ENCODE data around the gene BCL2L2. TPM values are rescaled to one million over a fixed set of nuclear protein-coding genes. Genes with fewer than 3 reads are reported as not detected.

BCL2L2 gene
- total RNA-seq, 1 donor from 2014 or later: 49.2 TPM

DNA sequence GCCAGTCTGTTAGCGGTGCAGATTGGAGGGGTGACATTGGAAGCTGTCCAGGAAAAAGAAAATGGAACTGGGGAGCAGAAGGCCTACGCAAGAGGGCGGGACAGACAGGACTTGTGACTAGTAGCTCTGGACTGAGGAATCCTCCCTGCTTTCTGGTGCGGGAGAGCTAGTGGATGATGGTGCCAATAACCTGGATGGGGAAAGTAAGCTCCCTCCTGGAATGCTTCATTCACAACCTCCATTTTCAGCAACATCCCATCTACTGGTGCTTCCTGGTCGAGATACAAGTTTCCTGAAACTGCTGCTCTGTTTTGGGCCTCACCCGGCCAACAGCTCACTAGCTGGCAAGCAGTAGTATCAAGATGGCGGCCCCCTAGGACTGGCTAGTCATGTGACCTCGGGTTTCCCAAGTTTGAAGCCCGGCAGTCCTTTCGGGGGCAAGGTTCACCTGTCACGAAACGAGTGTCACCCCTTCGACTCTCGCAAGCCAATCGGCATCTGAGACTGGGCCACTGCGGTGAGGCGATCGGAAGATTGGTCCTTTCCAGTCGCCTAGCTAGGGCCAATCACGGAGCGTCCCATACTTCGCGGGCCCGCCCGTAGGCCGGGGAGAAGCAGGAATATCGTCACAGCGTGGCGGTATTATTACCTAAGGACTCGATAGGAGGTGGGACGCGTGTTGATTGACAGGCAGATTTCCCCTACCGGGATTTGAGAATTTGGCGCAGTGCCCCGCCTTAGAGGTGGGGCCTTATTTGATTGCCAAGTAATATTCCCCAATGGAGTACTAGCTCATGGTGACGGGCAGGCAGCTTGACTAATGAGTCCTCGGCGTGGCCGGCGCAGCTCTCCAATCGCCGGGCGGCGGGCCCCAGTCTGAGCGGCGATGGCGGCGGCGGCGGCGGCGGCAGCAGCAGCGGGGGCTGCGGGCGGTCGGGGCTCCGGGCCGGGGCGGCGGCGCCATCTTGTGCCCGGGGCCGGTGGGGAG, 14.2 kb downstream of the BCL2L2 start, which contains the start of gene PABPN1:
Gene PABPN1, plus strand, starts transcription at position 874 of the 988 bp plus-strand sequence. Its CDS starts 13 bp downstream, at position 887.
- Histone ChIP-seq H3K27ac (peak within 1 kb of the TSS; percentile 98 to 99), H3K36me3 (peaks cover 28 to 29% of the 10 kb centered on the region in 2 donors), H3K4me3 (peak within 1 kb of the TSS; percentile 98 to 99), H3K4me1 (peaks cover 5 to 16% of the 10 kb centered on the region in 2 donors), H3K27me3 (no peaks in the 10 kb centered on the region), H3K9me3 (no peaks in the 10 kb centered on the region)
- TF ChIP-seq, protein P1, sequence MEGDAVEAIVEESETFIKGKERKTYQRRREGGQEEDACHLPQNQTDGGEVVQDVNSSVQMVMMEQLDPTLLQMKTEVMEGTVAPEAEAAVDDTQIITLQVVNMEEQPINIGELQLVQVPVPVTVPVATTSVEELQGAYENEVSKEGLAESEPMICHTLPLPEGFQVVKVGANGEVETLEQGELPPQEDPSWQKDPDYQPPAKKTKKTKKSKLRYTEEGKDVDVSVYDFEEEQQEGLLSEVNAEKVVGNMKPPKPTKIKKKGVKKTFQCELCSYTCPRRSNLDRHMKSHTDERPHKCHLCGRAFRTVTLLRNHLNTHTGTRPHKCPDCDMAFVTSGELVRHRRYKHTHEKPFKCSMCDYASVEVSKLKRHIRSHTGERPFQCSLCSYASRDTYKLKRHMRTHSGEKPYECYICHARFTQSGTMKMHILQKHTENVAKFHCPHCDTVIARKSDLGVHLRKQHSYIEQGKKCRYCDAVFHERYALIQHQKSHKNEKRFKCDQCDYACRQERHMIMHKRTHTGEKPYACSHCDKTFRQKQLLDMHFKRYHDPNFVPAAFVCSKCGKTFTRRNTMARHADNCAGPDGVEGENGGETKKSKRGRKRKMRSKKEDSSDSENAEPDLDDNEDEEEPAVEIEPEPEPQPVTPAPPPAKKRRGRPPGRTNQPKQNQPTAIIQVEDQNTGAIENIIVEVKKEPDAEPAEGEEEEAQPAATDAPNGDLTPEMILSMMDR (IDR thresholded peaks at IDR 0.05): no peak
- intact Hi-C loops (cut with DNase I): loop anchor here (1.0 to 10.0 kb wide), 9 partner anchors 15 to 1044 kb away; partner anchors contain the start of genes BCL2L2, DCAF11, HOMEZ and NFATC4
- DNase-seq (ENCODE audit: low spot score in 2 of 2): peak; percentile 98 to 100

- intact Hi-C loops (cut with DNase I): loop anchor here (1.0 to 10.0 kb wide), 8 partner anchors 21 to 1043 kb away; partner anchors contain the start of genes DCAF11, HOMEZ, NFATC4 and NGDN
- no peak for DNase-seq (ENCODE audit: low spot score in 2 of 2)
- Histone ChIP-seq H3K9me3 (no peaks in the 10 kb centered on the region), H3K27ac (peak overlapping the region; percentile 98 to 99), H3K4me1 (peaks cover 5 to 16% of the 10 kb centered on the region in 2 donors), H3K36me3 (peaks cover 25 to 32% of the 10 kb centered on the region in 2 donors), H3K4me3 (peak overlapping the region; percentile 98 to 99), H3K27me3 (no peaks in the 10 kb centered on the region)
- TF ChIP-seq, protein P1 (IDR thresholded peaks at IDR 0.05): no peak
Measured at GRCh38 chr14:23321572-23322547, 15.2 kb downstream of the BCL2L2 start.

GRCh38 chr14:23322568-23323517, 16.2 kb downstream of the BCL2L2 start:
- no peaks in the 10 kb centered on the region for H3K27me3 ChIP-seq

GRCh38 chr14:23323838-23324454, 17.3 kb downstream of the BCL2L2 start:
- intact Hi-C loops (cut with DNase I): loop anchor here (5.0 to 10.0 kb wide), 2 partner anchors 233 to 1041 kb away; partner anchors contain the start of genes NFATC4 and THTPA
- H3K27ac ChIP-seq: no peak overlapping the region
- H3K36me3 ChIP-seq: peaks cover 25 to 32% of the 10 kb centered on the region in 2 donors
- TF ChIP-seq, protein P1 (IDR thresholded peaks at IDR 0.05): no peak
- no peak for DNase-seq (ENCODE audit: low spot score in 2 of 2)
- no peaks in the 10 kb centered on the region for H3K27me3 ChIP-seq
- no peak overlapping the region for H3K4me3 ChIP-seq
- H3K9me3 ChIP-seq: no peaks in the 10 kb centered on the region
- peaks cover 5 to 16% of the 10 kb centered on the region in 2 donors for H3K4me1 ChIP-seq

More at GRCh38 chr14:23322568-23323517, 16.2 kb downstream of the BCL2L2 start:
- H3K36me3 ChIP-seq: peaks cover 25 to 32% of the 10 kb centered on the region in 2 donors
- no peak for DNase-seq (ENCODE audit: low spot score in 2 of 2)
- H3K9me3 ChIP-seq: no peaks in the 10 kb centered on the region
- TF ChIP-seq, protein P1 (IDR thresholded peaks at IDR 0.05): no peak
- H3K4me1 ChIP-seq: peaks cover 5 to 16% of the 10 kb centered on the region in 2 donors
- peak overlapping the region in 1 of 2 donors; percentile 99 for H3K27ac ChIP-seq
- peak overlapping the region; percentile 98 to 99 for H3K4me3 ChIP-seq
- intact Hi-C loops (cut with DNase I): loop anchor here (5.0 to 10.0 kb wide), 2 partner anchors 234 to 1042 kb away; partner anchors contain the start of genes NFATC4 and THTPA
